Transverse colon (tissue), 3 donors: ENCODE results near the gene PTDSS2.

Experiments used
- POLR2A ChIP-seq: fragments of 450-650 bp; IDR thresholded peaks from one replicate; pipeline ENCODE4 v1.6.1; 2016; ENCODE audit warnings: antibody characterized with exemption, mild to moderate bottlenecking, moderate library complexity
- TF ChIP-seq, protein P1 (sequence below), 5 experiments: fragments of 200-600 bp in 3 of 5; fragments of 450-650 bp in 2 of 5; sonication (generic) in 3 of 5; IDR thresholded peaks; 1 replicate in 2 of 5; 2 replicates in 3 of 5; pipeline ENCODE4 v1.5.1; 2016 to 2017; ENCODE audit warnings: antibody characterized with exemption in 5 of 5, inconsistent platforms in 3 of 5, mild to moderate bottlenecking in 2 of 5, moderate library complexity in 1 of 5

DNA sequence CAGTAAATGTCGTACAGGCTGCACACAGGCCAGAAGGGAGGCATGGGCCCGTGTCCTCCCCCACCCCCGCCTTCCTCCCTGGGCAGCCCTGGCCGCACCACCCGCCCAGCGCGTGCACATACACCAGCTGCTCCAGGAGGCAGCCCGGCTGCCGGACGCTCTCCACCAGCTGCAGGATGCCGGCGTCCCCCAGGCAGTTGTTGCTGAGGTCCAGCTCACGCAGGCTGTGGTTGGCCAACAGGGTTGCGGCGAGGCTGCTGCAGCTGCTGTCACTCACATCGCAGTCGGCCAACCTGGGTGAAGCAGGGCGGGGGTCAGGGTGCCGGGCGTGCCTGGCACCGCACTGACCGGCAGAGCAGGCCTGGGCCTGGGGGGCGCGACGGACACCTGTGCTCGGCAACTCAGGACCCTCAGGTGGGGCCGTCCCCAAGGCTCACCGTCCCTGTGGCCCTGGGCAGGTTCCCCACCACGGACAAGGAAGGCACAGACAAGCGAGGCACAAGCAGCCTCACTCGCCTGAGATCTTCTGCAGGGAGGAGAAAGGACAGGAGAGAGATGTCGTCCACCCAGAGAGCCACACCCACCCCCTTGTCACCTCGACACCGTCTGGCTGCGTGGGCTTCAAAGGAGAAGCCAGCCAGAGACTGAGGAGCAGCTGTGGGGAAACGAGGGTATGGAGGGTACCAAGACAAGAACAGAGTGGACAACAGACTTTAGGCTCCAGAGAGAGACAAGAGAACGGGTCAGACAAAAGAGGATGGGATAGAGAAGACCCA, 44.9 kb downstream of the PTDSS2 start:
- TF ChIP-seq, protein P1, sequence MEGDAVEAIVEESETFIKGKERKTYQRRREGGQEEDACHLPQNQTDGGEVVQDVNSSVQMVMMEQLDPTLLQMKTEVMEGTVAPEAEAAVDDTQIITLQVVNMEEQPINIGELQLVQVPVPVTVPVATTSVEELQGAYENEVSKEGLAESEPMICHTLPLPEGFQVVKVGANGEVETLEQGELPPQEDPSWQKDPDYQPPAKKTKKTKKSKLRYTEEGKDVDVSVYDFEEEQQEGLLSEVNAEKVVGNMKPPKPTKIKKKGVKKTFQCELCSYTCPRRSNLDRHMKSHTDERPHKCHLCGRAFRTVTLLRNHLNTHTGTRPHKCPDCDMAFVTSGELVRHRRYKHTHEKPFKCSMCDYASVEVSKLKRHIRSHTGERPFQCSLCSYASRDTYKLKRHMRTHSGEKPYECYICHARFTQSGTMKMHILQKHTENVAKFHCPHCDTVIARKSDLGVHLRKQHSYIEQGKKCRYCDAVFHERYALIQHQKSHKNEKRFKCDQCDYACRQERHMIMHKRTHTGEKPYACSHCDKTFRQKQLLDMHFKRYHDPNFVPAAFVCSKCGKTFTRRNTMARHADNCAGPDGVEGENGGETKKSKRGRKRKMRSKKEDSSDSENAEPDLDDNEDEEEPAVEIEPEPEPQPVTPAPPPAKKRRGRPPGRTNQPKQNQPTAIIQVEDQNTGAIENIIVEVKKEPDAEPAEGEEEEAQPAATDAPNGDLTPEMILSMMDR (IDR thresholded peaks at IDR 0.05), result no peak
- no peak for TF ChIP-seq POLR2A
